Gastroesophageal sphincter (tissue), 4 donors: Measurements from ENCODE around the gene LGALS9C. TPM values are rescaled to one million over a fixed set of nuclear protein-coding genes. Genes with fewer than 3 reads are reported as not detected.
"Not testable (repeated sequence)": the region's sequence is repeated elsewhere in the genome, so short reads cannot be mapped to it uniquely, and the experiment has no call there.

ENCODE experiments used
- ATAC-seq: fragments of 150-250 bp; one replicate; pipeline ENCODE4 v1.9.1; 2016; ENCODE audit warnings: mild to moderate bottlenecking, moderate library complexity
- H3K27ac ChIP-seq, 4 donors: fragments of 200-600 bp; sonication (generic) in 3 of 4; 1 replicate in 3 of 4; 2 replicates in 1 of 4; pipeline ENCODE4 v1.5.1; 2016 to 2019
- H3K27me3 ChIP-seq: fragments of 200-600 bp; sonication (generic); one replicate; pipeline ENCODE4 v1.5.1; 2019
- H3K36me3 ChIP-seq, 2 donors: fragments of 200-600 bp; sonication (generic); one replicate each; pipeline ENCODE4 v1.5.1; 2019; ENCODE audit warnings: control low read depth in 1 of 2
- H3K4me1 ChIP-seq, 3 donors: fragments of 200-600 bp; sonication (generic); 1 replicate in 2 of 3; 2 replicates in 1 of 3; pipeline ENCODE4 v1.5.1; 2016 to 2019; ENCODE audit warnings: control low read depth in 2 of 3
- H3K4me3 ChIP-seq, 2 donors: fragments of 200-600 bp; sonication (generic); one replicate each; pipeline ENCODE4 v1.5.1; 2019; ENCODE audit warnings: mild to moderate bottlenecking in 1 of 2, moderate library complexity in 1 of 2
- H3K9me3 ChIP-seq, 3 donors: fragments of 200-600 bp; sonication (generic); one replicate each; pipeline ENCODE4 v1.5.1; 2017 to 2019; ENCODE audit warnings: control low read depth in 2 of 3
- WGBS, 2 donors: methylation state at CpG; one replicate each; pipeline ENCODE4 v1.1.5; 2018; ENCODE audit warnings: low coverage in 1 of 2; 5-methylcytosine and 5-hydroxymethylcytosine counted together
- total RNA-seq, 4 donors: library from RNA; depleted of rRNA; stranded (reverse); fragments of >200 nt; gene quantifications; one replicate each; pipeline ENCODE4 v1.1.0, GENCODE V29; 2016

The LGALS9C gene
- total RNA-seq, 4 donors from 2014 or later: not detected

DNA sequence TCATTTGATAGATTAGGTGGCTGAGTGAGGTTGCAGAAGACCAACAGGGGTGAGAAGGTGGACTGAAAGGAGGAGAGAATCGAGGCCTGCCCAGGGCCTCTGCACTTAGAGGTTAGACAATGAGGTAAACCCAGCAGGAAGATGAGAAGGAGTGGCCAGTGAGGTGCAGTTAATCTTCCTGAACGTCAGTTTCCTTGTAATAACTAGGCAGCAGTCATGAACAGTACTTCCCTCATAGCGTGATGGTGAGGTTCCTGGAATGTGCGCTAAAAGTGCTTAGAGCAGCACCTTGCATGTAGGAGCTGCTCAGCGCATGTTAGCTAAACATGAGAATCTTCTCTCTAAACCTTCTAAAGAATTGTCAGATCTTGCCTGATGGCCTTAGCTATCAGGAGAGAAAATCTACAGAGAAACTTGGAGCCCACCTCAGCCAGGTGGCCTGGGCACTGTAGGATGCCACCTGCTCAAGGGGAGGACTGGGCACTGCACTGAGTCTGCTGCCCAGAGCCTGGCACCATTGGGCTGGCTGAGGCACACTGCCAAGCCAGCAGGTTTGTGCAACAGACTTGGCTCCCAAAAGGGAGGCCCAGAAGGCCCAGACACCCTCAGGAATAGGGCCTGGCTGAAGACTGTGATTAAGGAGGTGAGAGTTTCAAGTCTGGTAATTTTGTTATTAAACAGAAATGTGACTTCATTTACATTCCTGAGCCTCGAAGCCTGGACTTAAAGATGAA is 10.2 kb upstream of the LGALS9C start:
- not testable (repeated sequence) for H3K4me3 ChIP-seq, H3K27ac ChIP-seq, H3K9me3 ChIP-seq, H3K4me1 ChIP-seq, H3K27me3 ChIP-seq, H3K36me3 ChIP-seq, ATAC-seq
- WGBS, 2 donors: 39 to 80% methylated on average over 1 to 2 of the region's 6 CpGs

DNA sequence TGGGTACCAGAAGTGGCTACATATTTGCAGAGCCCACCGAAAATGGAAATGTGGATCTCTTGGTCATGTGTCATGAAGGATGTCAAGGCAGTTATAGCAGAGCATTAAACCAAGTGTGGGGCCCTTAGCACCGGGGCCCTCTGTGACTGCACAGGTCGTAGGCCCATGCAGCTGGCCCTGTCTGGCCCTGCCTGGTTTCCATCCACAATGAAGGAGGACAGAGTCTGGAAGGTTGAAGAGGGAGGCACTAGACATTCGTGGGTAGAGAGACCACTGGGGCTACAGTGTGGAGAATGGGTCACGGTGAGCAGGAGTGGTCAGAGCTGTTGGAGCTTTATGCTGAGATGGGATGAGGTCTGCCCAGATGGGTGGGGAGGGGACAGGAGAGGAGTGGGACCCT is 9.6 kb upstream of the LGALS9C start:
- not testable (repeated sequence) for H3K27ac ChIP-seq, H3K4me1 ChIP-seq, ATAC-seq, H3K9me3 ChIP-seq, H3K4me3 ChIP-seq, H3K27me3 ChIP-seq, H3K36me3 ChIP-seq
- 80% methylated on average over 1 of the region's 5 CpGs; no CpG with 5 or more reads in 1 of the 2 donors for WGBS, 2 donors

DNA sequence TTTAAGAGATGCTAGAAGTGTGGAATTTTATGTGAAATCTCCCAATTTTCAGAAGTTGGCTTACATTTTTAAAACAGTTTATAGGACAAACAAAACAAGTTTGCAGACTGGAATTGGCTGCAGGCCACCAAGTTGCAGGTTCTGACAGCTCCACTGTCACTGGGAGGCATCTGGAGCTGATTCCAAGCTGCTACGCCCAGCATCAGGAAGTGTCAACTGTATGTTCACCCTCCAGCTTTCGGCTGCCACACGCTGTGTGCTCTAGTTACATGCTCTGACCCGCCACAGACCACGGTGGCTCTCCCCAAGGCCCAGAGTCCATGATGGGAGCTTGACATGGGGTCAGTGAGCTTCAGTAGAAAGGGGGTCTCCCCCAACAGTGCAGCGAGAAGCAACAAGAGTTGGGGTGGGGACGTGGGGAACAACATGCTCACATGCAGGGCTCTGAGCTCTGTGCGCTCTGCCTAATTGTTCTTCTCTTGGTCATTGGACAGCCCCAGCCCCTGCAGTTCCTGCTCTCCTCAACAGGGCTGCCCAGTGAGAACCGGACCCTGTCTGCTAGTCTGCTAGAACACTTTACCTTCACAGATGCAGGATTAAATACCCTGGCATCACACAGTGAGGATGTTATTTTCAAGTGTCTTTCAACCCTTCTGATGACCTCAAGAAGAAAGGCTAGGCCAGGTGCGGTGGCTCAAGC is 8.0 kb upstream of the LGALS9C start:
- not testable (repeated sequence) for H3K36me3 ChIP-seq, H3K4me3 ChIP-seq, H3K27me3 ChIP-seq, H3K9me3 ChIP-seq, ATAC-seq, H3K4me1 ChIP-seq, H3K27ac ChIP-seq
- 90% methylated on average over 3 of the region's 10 CpGs; no CpG with 5 or more reads in 1 of the 2 donors for WGBS, 2 donors

DNA sequence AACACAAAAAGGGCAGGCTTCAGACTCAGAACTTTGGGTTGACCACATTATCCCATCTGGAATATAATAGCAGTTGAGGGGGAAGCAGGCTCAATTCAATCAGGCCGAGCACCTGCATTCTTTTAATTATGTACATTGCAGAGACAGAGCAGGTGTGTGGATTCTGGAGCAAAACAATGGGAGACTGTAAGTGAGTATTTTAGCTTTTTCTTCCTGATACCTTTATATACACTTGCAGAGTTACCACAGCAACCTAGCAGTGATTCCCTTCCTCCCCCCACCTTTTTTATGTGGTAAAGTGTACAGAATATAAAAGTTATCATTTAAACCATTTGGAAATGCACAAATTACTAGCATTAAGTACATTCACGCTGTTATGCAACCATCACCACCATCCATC is 6.8 kb upstream of the LGALS9C start:
- H3K4me1 ChIP-seq, H3K36me3 ChIP-seq, H3K27ac ChIP-seq, H3K27me3 ChIP-seq, H3K4me3 ChIP-seq, ATAC-seq, H3K9me3 ChIP-seq: not testable (repeated sequence)
- WGBS, 2 donors: 76 to 92% methylated on average over 2 of the region's 2 CpGs

DNA sequence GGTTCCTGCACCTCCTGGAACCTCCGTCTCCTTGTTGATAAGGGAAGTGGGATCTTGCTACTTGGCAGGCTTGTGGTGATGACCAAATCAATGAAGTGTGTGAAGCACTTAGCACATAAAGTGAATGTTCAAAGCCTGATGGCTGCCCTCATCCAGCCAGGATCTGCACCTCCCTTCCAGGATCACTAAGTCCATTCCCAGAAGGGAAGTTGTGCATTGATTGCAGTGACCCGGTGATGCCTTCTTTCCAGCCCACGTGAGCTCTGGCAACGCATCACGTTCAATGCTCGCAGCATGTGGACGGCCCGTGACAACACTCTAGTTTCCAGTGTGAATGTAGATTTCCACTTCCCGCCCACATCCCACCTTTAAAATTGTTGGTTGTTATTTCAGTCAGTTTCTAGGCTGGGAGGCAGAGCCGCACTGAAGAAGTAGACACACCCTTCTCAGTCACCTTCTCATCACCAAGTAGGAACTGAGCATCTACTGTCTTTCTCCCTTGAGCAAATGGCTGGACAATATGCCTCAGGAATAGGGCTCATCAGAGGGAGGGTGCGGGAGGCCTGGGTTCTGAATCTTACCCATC is 6.2 kb upstream of the LGALS9C start:
- not testable (repeated sequence) for H3K9me3 ChIP-seq, H3K27ac ChIP-seq, H3K4me1 ChIP-seq, H3K4me3 ChIP-seq, H3K36me3 ChIP-seq, H3K27me3 ChIP-seq
- ATAC-seq: peak; percentile 30
- WGBS, 2 donors: no CpG with 5 or more reads among the region's 11 CpGs

DNA sequence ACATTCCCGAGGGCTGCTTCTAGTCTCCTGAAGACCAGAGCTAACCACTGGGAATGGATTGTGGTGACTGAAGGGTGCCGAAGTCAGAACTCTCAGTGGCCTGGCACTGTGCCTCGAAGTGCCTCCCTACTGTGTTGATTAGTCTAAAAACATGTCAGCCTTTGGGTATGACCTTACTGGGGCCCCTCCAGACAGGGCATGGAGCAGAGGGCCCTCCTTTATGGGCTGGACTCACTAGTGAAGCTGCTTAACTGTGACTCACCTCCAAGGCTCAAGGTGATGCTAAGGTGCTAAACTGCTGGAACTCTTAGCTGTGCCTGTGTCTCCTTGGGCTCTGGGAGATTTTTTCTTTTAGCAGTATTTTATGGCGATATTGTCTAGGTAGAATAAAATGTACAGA is 2.6 kb upstream of the LGALS9C start:
- H3K4me3 ChIP-seq, H3K9me3 ChIP-seq, H3K36me3 ChIP-seq, H3K27me3 ChIP-seq, ATAC-seq, H3K27ac ChIP-seq, H3K4me1 ChIP-seq: not testable (repeated sequence)
- WGBS, 2 donors: 80% methylated on average over 1 of the region's 4 CpGs; no CpG with 5 or more reads in 1 of the 2 donors

DNA sequence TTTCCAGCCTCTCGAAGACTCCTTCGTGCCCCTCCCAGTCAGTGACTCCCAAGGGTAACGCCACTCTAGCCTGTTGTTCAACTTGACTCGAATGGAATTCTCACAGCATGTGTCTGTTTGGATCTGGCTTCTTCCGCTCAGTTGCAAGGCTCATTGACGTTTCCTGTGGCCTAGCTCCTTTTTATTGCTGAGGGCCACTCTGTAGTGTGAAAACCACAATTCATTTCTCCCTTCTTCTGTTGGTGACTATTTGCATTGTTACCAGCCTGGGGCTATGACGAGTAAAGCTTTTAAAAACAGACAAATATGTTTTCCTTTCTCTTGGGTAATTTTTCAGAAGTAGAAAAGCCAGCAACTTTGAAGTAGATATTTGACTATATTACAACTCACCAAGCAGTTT is 1.8 kb upstream of the LGALS9C start:
- H3K4me1 ChIP-seq, H3K4me3 ChIP-seq, H3K9me3 ChIP-seq, H3K27ac ChIP-seq, ATAC-seq, H3K36me3 ChIP-seq, H3K27me3 ChIP-seq: not testable (repeated sequence)
- WGBS, 2 donors: 54 to 71% methylated on average over 2 to 3 of the region's 7 CpGs

DNA sequence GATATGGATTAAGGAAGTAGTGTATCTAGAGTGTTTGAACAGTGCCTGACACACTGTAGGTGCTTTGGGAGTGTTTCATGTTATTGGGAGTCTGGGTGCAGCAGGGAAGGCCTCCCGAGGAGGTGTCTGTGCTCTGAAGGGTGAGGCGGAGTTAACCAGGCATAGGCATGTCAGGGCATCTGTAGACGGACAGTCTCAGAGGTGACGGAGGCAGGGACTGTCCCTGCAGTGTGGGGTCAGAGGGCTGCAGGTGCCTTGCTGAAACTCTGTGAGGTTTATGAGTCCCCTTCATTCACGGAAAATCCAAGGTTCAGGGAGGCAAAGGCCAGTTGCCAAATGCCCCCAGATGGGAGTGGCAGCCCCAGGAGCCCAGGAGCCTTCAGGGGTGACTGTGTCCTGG is 778 bp downstream of the LGALS9C start:
- not testable (repeated sequence) for H3K27ac ChIP-seq, H3K9me3 ChIP-seq, H3K4me1 ChIP-seq, H3K36me3 ChIP-seq, H3K27me3 ChIP-seq, H3K4me3 ChIP-seq, ATAC-seq
- WGBS, 2 donors: no CpG with 5 or more reads among the region's 5 CpGs

DNA sequence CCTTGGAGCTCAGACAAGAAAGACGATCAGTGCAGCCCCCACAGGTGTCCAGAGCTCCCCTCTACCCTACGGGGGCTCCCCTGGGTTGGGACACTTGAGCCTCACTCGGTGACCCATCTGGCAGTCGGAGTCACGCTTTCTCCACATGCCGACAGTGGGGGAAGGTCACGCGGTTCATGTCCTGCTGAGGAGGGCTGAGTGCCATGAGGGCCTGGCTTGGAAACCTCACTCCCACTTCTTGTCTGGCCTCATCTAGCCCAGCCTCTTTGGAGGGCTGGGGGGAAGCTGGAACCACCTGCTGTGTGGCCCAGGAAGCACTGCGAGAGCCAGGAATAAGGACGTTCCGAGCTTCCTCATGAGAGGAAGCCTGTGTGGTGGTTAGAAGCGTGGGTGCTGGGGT is 1.8 kb downstream of the LGALS9C start:
- not testable (repeated sequence) for ATAC-seq, H3K27ac ChIP-seq, H3K9me3 ChIP-seq, H3K4me3 ChIP-seq, H3K36me3 ChIP-seq, H3K4me1 ChIP-seq, H3K27me3 ChIP-seq
- WGBS, 2 donors: no CpG with 5 or more reads among the region's 12 CpGs

DNA sequence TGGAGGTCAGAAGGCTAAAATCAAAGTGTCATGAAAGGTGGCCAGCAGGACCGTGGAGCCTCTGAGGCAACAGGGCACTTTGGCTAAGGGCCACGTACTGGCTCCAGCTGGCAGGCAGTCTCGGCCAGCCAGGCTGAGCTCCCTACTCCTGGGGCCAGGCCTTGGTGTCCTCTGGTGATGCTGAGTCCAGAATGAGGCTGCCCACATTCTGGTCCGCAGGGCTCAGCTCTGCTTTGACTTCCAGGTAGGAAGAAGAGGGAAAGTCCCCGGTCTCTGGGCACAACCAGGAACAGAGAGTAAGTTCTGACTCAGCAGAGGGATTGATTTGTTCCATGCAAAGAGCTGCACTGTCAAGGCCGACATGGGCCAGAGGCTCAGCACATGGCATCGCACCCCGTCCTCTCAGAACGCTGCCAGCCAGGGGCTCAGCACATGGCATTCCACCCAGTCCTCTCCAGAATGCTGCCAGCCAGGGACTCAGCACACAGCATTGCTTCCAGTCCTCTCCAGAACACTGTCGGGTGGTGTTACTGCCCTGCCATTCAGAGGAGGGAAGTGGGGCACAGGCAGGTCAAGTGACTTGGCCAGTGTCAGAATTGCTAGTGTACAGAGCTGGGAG is 2.5 kb downstream of the LGALS9C start:
- H3K4me1 ChIP-seq, H3K27ac ChIP-seq, H3K4me3 ChIP-seq, H3K27me3 ChIP-seq, ATAC-seq, H3K9me3 ChIP-seq, H3K36me3 ChIP-seq: not testable (repeated sequence)
- WGBS, 2 donors: no CpG with 5 or more reads among the region's 10 CpGs

DNA sequence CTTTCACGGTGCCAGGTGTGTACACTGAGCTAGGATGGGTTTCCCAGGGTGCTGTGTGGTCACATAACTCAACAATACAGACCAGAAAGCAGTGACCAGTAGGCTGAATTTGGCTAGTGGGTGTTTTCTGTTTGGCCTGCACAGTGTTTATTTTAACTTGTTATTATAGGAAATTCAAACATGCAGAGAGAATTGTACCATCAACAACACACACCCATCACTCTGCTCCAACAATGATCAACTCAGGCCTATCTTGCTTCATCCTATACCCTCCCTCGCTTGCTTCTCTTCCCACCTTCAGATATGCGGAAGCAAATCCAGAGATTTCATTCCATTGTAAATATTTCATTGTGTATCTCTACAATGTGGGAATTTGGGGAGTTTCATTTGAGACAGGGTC is 5.2 kb downstream of the LGALS9C start:
- not testable (repeated sequence) for H3K4me3 ChIP-seq, H3K36me3 ChIP-seq, H3K9me3 ChIP-seq, H3K27ac ChIP-seq, ATAC-seq, H3K27me3 ChIP-seq, H3K4me1 ChIP-seq
- WGBS, 2 donors: no CpG with 5 or more reads among the region's 3 CpGs

DNA sequence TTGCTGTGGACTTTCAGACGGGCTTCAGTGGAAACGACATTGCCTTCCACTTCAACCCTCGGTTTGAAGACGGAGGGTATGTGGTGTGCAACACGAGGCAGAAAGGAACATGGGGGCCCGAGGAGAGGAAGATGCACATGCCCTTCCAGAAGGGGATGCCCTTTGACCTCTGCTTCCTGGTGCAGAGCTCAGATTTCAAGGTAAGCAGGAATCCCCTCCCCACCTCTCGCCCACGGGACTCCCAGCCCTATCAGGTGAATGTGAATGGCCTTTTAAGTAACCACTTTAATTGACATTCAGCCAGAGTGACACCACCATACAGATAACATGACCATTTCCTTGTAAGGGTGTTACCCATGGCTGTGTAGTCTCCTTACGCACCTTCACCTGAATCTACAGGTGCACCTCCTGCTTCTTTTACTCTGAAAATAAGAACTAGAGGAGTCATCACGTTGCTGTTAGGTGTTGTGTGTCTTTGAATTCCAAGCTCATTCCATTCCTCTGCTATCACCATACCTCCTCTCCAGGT is 9.4 kb downstream of the LGALS9C start:
- H3K9me3 ChIP-seq, H3K4me1 ChIP-seq, ATAC-seq, H3K4me3 ChIP-seq, H3K36me3 ChIP-seq, H3K27ac ChIP-seq, H3K27me3 ChIP-seq: not testable (repeated sequence)
- WGBS, 2 donors: no CpG with 5 or more reads among the region's 10 CpGs

DNA sequence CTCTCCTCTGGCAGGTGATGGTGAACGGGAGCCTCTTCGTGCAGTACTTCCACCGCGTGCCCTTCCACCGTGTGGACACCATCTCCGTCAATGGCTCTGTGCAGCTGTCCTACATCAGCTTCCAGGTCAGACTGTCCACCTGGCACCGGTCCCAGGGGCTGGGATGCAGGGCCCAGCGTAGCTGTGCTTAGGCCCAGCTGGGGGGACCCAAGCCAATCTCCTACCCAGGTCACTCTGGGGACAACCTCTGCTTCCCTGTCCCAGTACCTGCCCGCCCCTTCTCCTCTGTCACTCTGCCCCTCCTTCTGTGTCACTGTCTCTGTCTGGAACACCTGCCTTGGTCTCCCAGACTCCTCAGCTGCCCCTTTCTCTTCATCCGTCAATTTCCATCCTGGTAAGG is 11.0 kb downstream of the LGALS9C start:
- not testable (repeated sequence) for ATAC-seq, H3K9me3 ChIP-seq, H3K4me3 ChIP-seq, H3K27me3 ChIP-seq, H3K27ac ChIP-seq, H3K4me1 ChIP-seq, H3K36me3 ChIP-seq
- 72% methylated on average over 3 of the region's 10 CpGs; no CpG with 5 or more reads in 1 of the 2 donors for WGBS, 2 donors
